Measurements from ENCODE around the gene MT2A. TPM values are rescaled to one million over a fixed set of nuclear protein-coding genes. Genes with fewer than 3 reads are reported as not detected.

MT2A gene
- total RNA-seq, 1 donor from 2014 or later = 661 TPM

- DNase-seq (ENCODE audit: extremely low spot score in 2 of 2) = no peak
- Histone ChIP-seq H3K4me3 (no peak overlapping the region), H3K9me3 (no peaks in the 10 kb centered on the region), H3K4me1 (peaks cover 30% of the 10 kb centered on the region), H3K27me3 (no peaks in the 10 kb centered on the region), H3K27ac (peak overlapping the region; percentile 45), H3K36me3 (no peaks in the 10 kb centered on the region)
- intact Hi-C loops (cut with DNase I) = loop anchor here (5.0 kb wide), 1 partner anchor 54 kb away; the partner anchor contains the start of gene MT1X
- no peak for TF ChIP-seq POLR2A (IDR thresholded peaks at IDR 0.05)
- TF ChIP-seq POLR2AphosphoS5 (IDR thresholded peaks at IDR 0.05; ENCODE audit: insufficient read depth in 1 of 2, low read depth in 1 of 2) = no peak
- TF ChIP-seq CTCF (IDR thresholded peaks at IDR 0.05) = no peak
These were observed 20.3 kb downstream of the MT2A start for GRCh38 chr16:56628486-56629350.

- DNase-seq (ENCODE audit: extremely low spot score in 2 of 2) = no peak
- Histone ChIP-seq H3K27me3 (no peaks in the 10 kb centered on the region), H3K4me3 (no peak overlapping the region), H3K9me3 (no peaks in the 10 kb centered on the region), H3K36me3 (no peaks in the 10 kb centered on the region), H3K4me1 (peaks cover 30% of the 10 kb centered on the region), H3K27ac (no peak overlapping the region)
- TF ChIP-seq POLR2A (IDR thresholded peaks at IDR 0.05) = no peak
- TF ChIP-seq POLR2AphosphoS5 (IDR thresholded peaks at IDR 0.05; ENCODE audit: insufficient read depth in 1 of 2, low read depth in 1 of 2) = no peak
- TF ChIP-seq CTCF (IDR thresholded peaks at IDR 0.05) = no peak
- intact Hi-C loops (cut with DNase I) = loop anchor here (5.0 kb wide), 1 partner anchor 53 kb away; the partner anchor contains the start of gene MT1X
These were observed 21.1 kb downstream of the MT2A start for GRCh38 chr16:56629531-56629930.

- intact Hi-C loops (cut with DNase I) = no loop called here
These were observed 21.8 kb downstream of the MT2A start for GRCh38 chr16:56630134-56630533.

GRCh38 chr16:56631197-56631596, 22.8 kb downstream of the MT2A start:
- H3K4me1 ChIP-seq = peaks cover 31% of the 10 kb centered on the region
- TF ChIP-seq POLR2A (IDR thresholded peaks at IDR 0.05) (no peak), POLR2AphosphoS5 (IDR thresholded peaks at IDR 0.05; ENCODE audit: insufficient read depth in 1 of 2, low read depth in 1 of 2) (no peak), CTCF (IDR thresholded peaks at IDR 0.05) (no peak)
- H3K9me3 ChIP-seq = no peaks in the 10 kb centered on the region
- no peak overlapping the region for H3K27ac ChIP-seq
- no peaks in the 10 kb centered on the region for H3K36me3 ChIP-seq
- H3K4me3 ChIP-seq = no peak overlapping the region
- DNase-seq (ENCODE audit: extremely low spot score in 2 of 2) = no peak
- intact Hi-C loops (cut with DNase I) = no loop called here
- no peaks in the 10 kb centered on the region for H3K27me3 ChIP-seq

More at GRCh38 chr16:56630134-56630533, 21.8 kb downstream of the MT2A start:
- H3K36me3 ChIP-seq = no peaks in the 10 kb centered on the region
- H3K4me3 ChIP-seq = no peak overlapping the region
- no peaks in the 10 kb centered on the region for H3K27me3 ChIP-seq
- no peak for TF ChIP-seq POLR2A (IDR thresholded peaks at IDR 0.05)
- TF ChIP-seq CTCF (IDR thresholded peaks at IDR 0.05) = no peak
- TF ChIP-seq POLR2AphosphoS5 (IDR thresholded peaks at IDR 0.05; ENCODE audit: insufficient read depth in 1 of 2, low read depth in 1 of 2) = no peak
- H3K27ac ChIP-seq = no peak overlapping the region
- no peaks in the 10 kb centered on the region for H3K9me3 ChIP-seq
- peaks cover 28% of the 10 kb centered on the region for H3K4me1 ChIP-seq
- no peak for DNase-seq (ENCODE audit: extremely low spot score in 2 of 2)

GRCh38 chr16:56631832-56632155, 23.4 kb downstream of the MT2A start:
- no peaks in the 10 kb centered on the region for H3K27me3 ChIP-seq
- H3K4me1 ChIP-seq = peaks cover 25% of the 10 kb centered on the region

More at GRCh38 chr16:56631832-56632155, 23.4 kb downstream of the MT2A start:
- peak overlapping the region; percentile 71 for H3K27ac ChIP-seq
- intact Hi-C loops (cut with DNase I) = loop anchor here (2.0 kb wide), 1 partner anchor 23 kb away; the partner anchor contains the start of gene MT2A
- H3K9me3 ChIP-seq = no peaks in the 10 kb centered on the region
- H3K4me3 ChIP-seq = peak overlapping the region; percentile 52 to 53
- DNase-seq (ENCODE audit: extremely low spot score in 2 of 2) = no peak
- H3K36me3 ChIP-seq = no peaks in the 10 kb centered on the region
- TF ChIP-seq POLR2A (IDR thresholded peaks at IDR 0.05) = no peak
- TF ChIP-seq CTCF (IDR thresholded peaks at IDR 0.05) = no peak
- TF ChIP-seq POLR2AphosphoS5 (IDR thresholded peaks at IDR 0.05; ENCODE audit: insufficient read depth in 1 of 2, low read depth in 1 of 2) = no peak
